Stimulated activated CD8-positive, alpha-beta memory T cell treated with anti-CD3 and anti-CD28 coated beads, Interleukin-12 subunit alpha, Interleukin-12 subunit beta, amount 100 ng/mL, for 4 hours (primary cell): ENCODE measurements around the gene TWF2.

Experiments
- DNase-seq: peaks from one replicate; pipeline ENCODE4 v3.0.0-alpha.2; 2020; ENCODE audit warnings: low read depth

Gene TWF2

DNA sequence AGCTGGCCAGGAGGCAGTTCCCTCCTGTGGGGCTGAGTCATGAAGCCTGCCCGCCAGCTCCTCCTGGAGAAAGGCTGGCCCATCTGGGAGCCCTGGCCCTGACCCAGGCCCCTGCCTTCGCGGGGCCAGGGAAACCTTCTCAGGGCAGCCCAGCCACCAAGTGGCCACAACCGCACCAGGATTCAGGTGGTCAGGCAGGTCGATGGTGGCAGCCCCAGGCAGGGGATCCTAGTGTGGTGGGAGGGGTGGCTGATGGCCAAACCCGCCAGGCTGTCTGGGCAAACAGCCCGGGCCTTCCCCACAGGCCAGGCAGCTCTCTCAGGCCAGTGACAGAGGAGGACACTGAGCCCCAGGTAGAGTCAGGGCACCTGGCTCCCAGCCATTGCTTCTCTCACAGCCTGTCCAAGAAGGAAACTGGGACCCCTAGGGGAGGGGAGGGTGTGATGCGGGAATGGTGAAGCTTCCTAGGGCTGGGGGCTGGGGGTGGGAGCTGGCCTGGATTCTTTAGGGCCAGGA lies 1.2 kb downstream of the TWF2 start:
- DNase-seq: no peak

DNA sequence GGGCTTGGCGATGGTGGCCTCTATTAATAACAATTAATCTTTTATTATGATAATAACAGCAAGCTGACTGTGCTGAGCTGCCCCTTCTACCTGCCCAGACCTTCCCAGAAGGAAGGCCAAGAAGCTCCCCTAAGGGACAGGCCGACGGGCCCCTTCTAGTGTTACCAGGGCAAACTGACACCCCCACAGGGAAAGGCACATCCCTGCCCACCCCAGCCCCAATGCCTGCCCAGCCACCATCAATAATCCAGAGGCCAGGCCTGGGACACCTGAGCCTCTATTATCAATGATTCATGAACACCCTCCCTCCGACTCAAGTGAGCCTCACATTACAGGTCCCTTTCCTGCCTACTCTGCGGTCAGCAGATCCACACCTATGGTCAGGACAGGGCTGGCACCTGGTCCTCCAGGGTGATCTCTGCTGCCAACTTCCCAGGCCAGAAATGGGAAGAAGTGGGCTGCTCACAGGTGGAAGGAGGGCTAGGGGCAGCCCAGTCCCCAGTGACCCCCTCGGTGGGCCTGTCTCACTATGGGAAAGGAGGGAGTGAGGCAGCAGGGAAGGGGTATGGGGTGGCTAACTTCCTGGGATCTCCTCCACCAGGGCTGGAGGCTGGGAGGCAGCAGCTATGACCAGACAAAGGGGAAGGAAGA lies 1.8 kb downstream of the TWF2 start:
- DNase-seq: no peak

DNA sequence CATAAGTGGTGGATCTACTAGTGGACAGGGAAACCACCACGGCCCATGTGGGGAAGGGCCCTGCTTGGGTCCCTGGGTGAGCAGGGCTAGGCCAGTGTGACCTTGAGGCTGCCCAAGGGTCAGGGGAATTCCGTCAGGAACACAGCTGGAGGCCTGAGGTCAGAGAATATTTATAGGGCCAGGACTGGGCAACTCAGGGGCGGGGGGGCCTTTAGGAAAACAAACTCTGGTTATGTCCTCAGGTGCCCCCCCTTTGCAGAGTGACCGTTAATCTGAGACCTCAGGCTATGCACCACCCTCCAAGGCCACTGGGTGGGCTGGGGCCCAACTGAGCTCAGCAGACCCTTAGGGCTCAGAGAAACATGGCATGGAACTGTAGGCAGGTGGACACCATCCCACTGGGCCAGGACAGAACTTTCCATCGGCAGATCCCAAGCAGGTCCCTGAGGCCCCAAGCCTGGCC lies 2.5 kb downstream of the TWF2 start:
- DNase-seq: no peak

DNA sequence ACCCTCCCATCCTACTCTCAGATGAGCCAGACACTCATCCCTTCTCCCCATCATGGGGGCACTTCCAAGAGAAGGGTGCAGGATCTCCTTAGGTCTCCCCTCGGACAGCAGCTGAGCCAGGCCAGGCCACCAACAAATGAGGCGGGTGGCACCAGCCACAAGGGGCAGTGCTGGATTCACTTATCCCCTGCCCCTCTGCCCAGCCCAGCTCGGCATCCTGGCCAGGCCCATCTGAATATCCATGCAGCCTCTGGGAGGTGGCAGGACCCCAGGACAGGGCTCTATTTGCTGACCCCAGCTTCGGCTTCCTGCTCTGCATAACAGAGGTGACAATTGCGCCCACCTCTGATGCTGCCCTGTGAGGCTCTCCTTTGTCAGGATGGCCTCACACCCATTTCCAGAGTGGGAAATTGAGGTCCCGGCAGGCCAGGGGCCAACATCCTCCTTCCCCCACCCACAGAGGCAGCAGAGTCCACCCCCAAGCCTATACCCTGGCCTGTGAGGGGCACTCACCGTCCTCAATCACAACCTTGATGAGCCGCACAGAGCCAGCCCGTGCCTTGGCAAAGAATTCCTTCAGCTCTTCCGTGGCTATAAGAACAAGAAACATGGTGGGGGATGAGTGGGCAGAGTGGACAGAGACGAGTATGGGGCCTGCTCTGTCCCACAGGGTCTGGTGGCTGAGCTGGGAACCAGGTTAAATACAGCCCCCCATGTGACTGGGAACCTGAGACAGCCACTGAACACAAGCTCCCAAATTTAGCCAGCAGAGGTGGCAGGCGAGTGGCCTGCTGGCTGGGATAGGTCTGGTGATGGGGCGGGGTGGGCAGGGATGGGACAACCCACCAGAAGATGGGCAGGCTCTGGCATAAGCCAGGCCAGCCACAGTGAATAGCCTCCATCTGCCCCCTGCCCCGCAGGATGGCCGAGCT lies 4.2 kb downstream of the TWF2 start:
- no peak for DNase-seq

DNA sequence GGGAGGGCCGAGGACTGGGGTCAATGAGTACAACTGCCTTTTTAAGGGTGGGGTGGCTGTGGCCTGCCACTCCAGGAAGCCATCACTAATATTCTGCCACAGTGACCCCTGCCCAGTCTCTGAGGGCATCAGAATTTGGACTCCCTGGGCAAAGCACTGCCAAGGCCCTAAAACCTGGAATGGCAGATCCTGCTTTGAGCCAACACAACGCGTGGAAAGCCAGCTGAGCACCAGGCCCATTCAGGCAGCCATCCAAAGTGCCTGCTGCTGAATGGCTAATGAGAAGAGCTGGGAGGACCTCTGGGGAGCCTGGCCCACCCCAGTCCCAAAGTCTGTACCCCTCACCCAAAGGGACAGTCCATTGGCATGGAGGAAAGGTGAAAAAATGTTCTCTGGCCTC lies 5.0 kb downstream of the TWF2 start:
- DNase-seq: no peak

DNA sequence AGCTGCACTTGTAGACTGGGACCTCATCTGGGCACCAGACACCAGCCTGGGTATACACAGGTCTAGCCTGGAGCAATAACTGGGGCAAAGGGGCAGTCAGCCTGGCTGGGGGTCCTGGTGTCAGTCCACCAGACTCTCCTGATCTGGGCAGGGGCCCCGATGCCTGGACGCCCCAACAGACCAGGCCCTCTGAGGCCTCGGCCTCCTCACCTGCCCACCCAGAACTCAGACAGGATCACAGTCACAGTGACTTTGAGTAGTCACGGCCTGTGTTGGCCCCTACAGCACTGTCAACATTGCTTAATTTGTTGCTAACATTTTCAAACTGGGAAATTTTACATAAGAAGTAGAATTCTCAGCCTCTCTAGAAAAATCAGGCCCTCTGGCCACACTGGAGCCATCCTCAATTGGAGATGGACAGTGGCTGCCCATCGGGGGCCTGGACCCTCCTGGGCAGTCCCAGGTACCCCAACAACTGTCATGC lies 5.8 kb downstream of the TWF2 start:
- DNase-seq: no peak

DNA sequence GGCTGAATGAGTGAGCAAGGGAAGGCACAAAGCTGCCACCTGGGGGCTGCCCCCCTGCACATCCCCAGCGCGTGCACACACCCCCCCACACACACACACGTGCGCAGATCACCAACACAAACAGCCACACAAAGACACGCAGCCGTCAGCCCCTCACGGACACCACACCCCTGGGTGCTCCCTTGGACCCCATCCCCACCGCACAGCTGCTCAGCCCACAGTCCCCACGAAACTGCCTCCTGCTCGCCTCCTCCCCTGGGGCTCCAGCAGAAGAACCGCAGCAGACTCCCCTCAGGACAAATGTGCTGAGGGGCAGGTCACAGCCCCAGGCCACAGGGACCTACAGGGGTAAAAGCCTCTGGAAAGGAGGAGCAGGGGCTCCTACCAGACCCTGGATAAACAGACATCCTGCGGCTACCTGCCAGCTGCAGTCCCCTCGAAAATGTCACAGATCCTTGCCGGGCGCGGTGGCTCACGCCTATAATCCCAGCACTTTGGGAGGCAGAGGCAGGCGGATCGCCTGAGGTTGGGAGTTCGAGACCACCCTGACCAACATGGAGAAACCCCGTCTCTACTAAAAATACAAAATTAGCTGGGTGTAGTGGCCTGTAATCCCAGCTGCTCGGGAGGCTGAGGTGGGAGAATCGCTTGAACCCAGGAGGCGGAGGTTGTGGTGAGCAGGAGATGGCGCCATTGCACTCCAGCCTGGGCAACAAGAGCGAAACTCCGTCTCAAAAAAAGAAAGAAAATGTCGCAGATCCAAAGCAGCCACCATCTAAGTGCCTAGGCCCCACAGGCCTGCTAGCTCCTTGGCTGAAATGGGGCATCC lies 6.5 kb downstream of the TWF2 start:
- DNase-seq: no peak

DNA sequence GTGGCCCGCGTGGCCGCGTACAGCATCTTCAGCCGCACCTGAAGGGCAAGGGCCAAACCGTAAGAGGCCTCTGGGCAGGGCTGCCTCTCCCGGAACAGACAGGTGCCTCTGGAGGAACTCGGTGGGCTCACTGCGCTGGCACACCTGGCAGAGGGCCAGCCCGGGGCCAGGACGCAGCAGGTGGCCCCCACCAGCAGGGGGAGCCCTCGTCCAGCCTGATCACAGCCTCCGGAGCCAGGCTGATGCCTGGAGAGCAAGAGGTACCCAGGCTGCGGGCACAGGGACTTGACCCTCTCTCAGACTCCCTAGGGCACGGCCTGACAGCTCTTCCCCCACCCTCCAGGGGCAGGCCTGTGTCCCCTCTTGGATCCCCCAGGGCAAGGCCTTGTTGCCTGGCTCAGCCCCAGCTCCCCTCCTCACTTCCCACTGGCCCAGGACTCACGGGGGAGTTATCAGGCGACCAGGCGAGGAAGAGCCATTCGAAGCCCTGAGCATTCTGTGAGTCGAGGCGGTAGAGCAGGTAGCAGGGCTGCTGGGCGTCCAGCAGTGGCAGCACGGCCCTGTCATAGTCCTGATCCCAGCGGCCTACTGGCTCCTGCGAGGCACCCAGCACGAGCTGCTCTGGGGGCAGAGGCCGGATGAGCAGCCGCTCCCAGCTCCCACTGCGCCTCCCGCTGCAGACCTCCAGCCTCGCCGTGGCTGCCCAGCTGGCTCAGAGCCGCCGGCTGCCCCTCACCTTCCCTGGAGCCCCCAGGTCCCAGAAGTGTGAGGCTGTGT lies 7.3 kb downstream of the TWF2 start:
- peak; percentile 74 for DNase-seq

DNA sequence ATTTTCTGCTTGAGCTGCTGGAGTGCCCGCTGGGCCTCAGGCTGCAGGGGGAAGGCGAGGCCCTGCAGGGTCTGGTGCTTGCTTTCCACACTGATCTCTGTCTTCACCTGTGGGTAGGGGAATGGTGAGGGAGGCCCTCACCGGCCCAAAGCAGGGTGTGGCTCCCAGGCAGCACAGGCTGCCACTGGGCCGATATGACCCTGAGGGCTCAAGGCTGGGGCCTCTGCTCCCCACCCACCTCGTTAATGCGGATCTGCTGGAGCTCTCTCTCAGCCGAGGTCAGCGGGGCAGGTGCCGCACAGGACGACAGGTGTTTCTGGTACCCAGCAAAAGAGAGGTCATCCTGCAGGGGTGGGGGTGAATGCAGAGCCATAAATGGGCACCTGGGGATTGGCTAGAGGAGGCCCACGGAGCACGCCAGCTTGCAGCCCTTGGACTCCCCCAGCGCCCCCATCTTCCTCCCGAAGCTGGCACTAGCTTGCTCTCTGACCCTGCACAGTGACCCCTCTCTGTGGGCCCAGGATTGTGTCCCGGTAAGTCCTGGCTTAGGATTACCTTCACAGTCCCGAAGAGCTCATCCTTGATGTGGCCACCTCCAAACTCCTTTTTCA lies 8.0 kb downstream of the TWF2 start:
- DNase-seq: no peak

DNA sequence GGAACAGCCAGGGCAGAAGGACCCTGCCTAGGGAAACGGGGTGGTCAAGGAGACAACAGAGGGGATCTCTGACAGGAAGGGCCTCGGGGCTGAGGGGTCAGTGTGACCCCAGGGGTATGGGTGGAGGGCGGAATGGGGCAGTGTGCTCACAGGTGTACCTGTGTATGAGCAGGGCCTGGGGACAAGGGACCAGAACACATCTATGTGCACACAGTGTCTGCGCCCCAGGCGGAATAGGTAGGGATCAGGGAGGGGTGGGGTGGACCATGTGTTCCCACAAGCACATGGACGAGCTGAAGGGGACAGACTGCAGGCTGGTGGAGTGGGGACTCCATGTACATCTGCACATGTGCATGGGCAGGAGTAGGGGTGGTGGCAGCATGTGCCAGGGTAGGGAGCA lies 8.5 kb downstream of the TWF2 start:
- DNase-seq: no peak

DNA sequence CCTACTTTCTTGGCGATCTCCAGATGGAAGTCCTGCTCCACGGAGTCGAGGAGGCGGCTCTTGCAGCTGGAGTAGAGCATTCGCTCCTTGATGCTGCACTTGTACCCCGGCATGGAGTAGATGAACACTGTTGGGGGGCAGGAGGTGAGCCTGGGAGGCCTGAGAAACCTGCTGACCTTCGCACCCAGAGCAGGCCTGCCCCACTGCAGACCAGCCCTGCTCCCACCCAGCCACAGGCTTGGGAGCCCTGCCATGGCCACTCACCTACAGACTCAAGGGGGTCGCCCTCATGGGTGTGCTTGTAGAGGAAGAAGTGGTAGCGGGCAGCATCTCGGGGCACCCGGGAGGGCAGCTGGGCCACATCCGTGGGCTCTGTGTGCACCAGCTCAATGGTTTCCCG lies 9.3 kb downstream of the TWF2 start:
- no peak for DNase-seq

DNA sequence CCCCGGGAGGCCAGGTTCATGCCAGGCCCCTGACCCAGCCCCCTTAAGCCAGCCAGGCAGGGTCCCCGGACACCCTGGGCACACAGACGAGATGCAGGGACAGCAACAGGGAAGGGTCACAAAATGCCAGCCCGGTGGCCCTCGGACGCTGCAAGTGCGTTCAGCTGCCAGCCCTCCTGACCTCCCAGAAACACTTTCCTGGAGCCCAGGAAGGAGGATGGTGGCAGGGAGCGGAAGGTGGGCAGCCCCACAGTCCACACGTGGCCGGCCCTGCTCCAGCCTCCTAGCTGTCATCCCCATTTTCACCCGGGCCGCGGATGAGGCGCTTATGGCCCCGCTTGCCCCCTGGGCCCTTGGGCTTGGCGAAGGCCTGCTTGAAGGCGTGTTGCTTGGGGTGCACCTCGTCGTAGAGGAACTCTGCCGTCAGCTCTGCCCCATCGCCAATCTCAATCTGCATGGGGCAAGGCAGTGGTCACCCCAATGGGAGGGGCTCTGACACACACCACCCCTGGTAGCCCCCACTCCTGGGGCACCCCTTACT lies 10.1 kb downstream of the TWF2 start:
- no peak for DNase-seq

DNA sequence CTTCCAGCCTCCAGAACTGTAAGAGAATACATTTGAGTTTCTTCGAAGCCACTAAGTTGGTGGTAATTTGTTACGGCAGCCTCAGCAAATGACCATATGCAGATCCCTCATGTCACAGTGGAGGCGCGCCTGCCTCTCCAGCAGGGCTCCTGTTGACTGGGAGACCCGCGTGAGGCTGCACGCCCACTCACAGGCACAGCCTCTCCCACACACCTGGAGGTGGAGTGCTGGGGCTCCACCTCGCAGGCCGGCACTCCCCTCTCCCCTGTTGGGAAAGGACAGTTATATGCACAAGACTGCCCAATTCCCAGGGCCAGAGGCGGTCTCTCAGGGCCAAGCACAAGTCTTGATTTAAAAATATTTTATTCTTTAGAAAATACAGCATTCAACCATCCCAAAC lies 10.7 kb downstream of the TWF2 start:
- no peak for DNase-seq

DNA sequence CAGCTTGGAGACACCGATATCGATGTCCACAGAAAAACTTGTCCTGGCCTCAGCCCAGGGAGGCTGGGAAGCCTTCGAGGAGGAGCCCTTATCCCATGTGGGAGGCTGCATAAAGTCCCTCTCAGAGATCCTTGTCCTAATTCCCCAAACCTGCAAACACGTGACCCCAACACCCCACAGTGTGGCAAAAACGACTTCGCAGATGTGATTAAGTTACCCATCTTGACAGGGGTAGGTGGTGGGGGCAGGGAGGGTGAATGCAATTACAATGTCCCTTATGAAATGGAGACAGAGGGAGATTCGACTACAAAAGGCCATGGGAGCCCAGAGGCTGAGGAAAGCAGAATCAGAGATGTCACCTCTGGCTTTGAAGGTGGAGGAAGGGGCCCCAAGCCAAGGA lies 11.2 kb downstream of the TWF2 start:
- DNase-seq: no peak

DNA sequence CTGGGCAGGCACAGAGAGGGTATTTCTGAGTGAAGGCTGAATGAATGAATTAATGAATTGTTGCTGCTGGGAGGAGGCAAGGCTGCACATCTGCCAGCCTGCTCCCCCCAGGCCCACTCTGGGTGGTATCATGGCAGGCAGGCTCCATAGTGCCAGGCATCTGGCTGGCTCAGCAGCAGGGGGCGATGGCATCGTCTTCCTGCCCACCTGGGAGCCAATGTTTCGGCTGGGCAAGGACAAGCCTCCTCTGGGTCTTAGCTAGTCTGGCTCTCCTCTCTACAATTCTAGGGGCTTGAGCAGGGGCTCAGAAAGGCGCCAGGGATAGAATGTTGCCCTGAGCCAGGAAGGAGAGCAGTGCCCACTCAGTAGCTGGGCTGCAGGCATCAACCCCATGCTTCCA lies 11.8 kb downstream of the TWF2 start:
- no peak for DNase-seq

DNA sequence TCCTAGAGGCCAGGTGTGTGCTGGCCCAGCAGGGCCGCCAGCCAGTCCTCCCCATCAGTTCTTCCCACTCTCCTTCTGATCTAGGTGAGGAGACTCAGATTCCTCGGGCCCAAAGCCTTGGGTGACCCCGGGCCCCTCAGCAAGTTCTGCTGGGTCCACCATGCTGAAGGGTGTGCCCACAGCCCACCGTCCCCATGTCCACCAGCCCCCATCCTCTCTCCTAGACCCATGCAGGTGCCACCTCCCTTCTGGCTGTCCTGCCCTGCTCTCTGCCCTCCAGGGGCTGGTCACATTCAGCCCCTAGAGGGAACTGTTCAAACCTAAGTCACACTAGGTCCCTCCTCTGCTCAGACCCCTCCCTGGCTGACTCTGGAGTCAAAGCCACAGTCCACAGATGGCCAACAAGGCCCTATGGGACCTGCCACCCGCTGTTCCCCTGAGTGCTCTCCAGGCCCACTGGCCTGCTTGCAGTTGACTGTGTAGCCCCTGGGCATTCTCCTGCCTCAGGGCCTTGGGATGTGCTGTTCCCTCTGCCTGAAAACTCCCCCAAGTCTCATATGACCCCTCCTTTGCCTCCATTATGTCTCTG lies 12.6 kb downstream of the TWF2 start:
- DNase-seq: no peak

DNA sequence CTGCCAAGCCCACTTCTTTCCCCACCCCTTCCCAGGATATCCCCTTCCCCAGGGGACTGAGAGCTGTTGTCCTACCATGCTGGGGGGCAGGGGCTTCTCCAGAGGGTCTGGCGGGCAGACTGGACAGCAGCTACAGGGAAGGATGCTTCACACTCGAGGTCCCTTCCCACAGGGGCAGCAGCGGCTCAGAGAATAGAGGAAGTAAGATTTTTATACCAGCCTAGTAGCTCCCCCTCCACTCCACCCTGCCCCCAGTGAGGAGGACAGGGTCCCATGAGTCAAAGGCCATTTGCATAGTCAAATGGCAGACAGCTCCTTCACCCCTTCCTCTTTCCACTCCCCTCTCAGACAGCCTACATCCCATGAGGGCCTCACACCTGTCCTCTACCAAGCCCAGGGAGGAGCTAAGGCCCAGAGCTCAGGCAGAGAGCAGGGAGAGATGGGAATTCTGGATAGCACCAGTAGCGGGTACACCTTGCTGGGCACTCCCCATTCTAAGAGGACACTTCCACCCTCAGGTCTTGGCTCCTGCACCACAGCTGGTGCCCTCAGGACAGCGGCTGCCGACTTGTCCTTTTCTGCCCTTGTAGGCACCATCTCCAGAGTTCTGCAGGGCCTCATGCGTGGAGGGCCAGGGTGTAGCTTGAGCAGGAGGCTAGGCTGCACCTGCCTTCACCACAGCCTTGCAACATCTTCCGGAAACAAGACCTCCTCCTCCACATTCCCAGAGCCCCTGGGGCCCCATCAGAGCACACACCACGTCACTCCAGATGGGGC lies 13.3 kb downstream of the TWF2 start, which contains the start of gene TLR9:
TSS of gene TLR9 (minus strand) at position 194 of the 777 bp plus-strand sequence. CDS start at position 78, 116 bp downstream.
- DNase-seq: no peak

DNA sequence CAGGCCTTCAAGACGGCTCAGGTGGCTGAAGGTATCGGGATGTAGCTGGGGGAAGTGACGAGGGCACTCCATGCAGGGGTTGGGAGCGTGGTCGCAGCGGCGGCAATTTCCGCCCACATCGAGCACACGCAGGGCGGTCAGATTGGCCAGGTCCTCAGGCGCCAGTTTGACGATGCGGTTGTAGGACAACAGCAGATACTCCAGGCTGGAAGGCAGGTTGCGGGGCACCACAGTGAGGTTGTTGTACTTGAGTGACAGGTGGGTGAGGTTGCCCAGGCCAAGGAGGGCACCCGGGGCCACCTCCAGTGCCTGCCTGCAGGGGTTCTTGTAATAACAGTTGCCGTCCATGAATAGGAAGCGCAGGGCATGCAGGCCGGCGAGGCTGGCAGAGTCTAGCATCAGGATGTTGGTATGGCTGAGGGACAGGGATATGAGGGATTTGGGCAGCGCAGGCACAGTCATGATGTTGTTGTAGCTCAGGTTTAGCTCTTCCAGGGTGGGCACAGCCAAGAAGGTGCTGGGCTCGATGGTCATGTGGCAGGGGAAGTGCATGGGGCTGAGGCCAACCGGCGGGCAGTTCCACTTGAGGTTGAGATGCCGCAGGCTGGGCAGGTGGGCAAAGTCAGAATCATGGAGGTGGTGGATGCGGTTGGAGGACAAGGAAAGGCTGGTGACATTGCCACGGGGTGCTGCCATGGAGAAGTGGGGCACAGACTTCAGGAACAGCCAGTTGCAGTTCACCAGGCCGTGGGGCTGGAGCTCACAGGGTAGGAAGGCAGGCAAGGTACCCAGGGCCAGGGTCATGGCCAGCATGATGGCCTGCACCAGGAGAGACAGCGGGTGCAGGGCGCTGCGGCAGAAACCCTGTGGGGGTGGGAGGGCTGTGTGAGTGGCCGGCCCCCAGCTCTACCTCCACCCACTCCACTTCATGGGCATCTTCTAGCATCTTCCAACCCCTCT lies 15.2 kb downstream of the TWF2 start:
- no peak for DNase-seq
